ENCODE results near the gene THRA. TPM values are rescaled to one million over a fixed set of nuclear protein-coding genes. Genes with fewer than 3 reads are reported as not detected.

Gene THRA
- total RNA-seq, 2 donors from 2014 or later, result 64.8 to 75.0 TPM

GRCh38 chr17:40017422-40018080 lies 45.2 kb upstream of the THRA start:
- H3K36me3 ChIP-seq, result peaks cover 12% of the 10 kb centered on the region
- no peaks in the 10 kb centered on the region for H3K27me3 ChIP-seq (replicated peaks; ENCODE audit: insufficient read depth)
- no peak overlapping the region for H3K27ac ChIP-seq
- no peaks in the 10 kb centered on the region for H3K9me3 ChIP-seq
- TF ChIP-seq CTCF (IDR thresholded peaks at IDR 0.05), result no peak
- no peak overlapping the region for H3K4me3 ChIP-seq
- peaks cover 7 to 46% of the 10 kb centered on the region in 2 donors for H3K4me1 ChIP-seq (ENCODE audit: control insufficient read depth in 1 of 2, low read depth in 2 of 2)
- ATAC-seq (ENCODE audit: insufficient number of reproducible peaks, low FRiP score, low read depth) (no peak), DNase-seq (ENCODE audit: low spot score) (no peak)

GRCh38 chr17:40018211-40019121 lies 44.3 kb upstream of the THRA start:
- no peak overlapping the region for H3K4me3 ChIP-seq
- H3K36me3 ChIP-seq, result peaks cover 15% of the 10 kb centered on the region
- TF ChIP-seq CTCF (IDR thresholded peaks at IDR 0.05), result no peak
- H3K4me1 ChIP-seq (ENCODE audit: control insufficient read depth in 1 of 2, low read depth in 2 of 2), result peaks cover 7 to 52% of the 10 kb centered on the region in 2 donors
- DNase-seq (ENCODE audit: low spot score) (no peak), ATAC-seq (ENCODE audit: insufficient number of reproducible peaks, low FRiP score, low read depth) (no peak)
- no peaks in the 10 kb centered on the region for H3K9me3 ChIP-seq
- H3K27me3 ChIP-seq (replicated peaks; ENCODE audit: insufficient read depth), result no peaks in the 10 kb centered on the region
- H3K27ac ChIP-seq, result peak overlapping the region; percentile 7 to 47

GRCh38 chr17:40019140-40019991 lies 43.4 kb upstream of the THRA start:
- no peaks in the 10 kb centered on the region for H3K27me3 ChIP-seq (replicated peaks; ENCODE audit: insufficient read depth)
- ATAC-seq (ENCODE audit: insufficient number of reproducible peaks, low FRiP score, low read depth) (no peak), DNase-seq (ENCODE audit: low spot score) (no peak)
- H3K4me3 ChIP-seq, result no peak overlapping the region
- peaks cover 15% of the 10 kb centered on the region for H3K36me3 ChIP-seq
- no peaks in the 10 kb centered on the region for H3K9me3 ChIP-seq
- peak overlapping the region; percentile 7 to 47 for H3K27ac ChIP-seq
- H3K4me1 ChIP-seq (ENCODE audit: control insufficient read depth in 1 of 2, low read depth in 2 of 2), result peaks cover 7 to 60% of the 10 kb centered on the region in 2 donors
- TF ChIP-seq CTCF (IDR thresholded peaks at IDR 0.05), result no peak

- H3K27me3 ChIP-seq (replicated peaks; ENCODE audit: insufficient read depth), result no peaks in the 10 kb centered on the region
- TF ChIP-seq CTCF (IDR thresholded peaks at IDR 0.05), result no peak
- peaks cover 15% of the 10 kb centered on the region for H3K36me3 ChIP-seq
- peaks cover 7 to 60% of the 10 kb centered on the region in 2 donors for H3K4me1 ChIP-seq (ENCODE audit: control insufficient read depth in 1 of 2, low read depth in 2 of 2)
- no peak overlapping the region for H3K27ac ChIP-seq
- H3K4me3 ChIP-seq, result no peak overlapping the region
- ATAC-seq (ENCODE audit: insufficient number of reproducible peaks, low FRiP score, low read depth), result no peak
- no peaks in the 10 kb centered on the region for H3K9me3 ChIP-seq
- DNase-seq (ENCODE audit: low spot score), result no peak
These were observed 42.6 kb upstream of the THRA start for GRCh38 chr17:40020146-40020545.
